ENCODE data around the gene COL27A1.

- TF ChIP-seq ZNF274 (IDR thresholded peaks at IDR 0.05; ENCODE audit: low read depth, low read length) (no peak), YY1 (IDR thresholded peaks at IDR 0.05; ENCODE audit: insufficient read depth, insufficient read length) (no peak)
Measured at GRCh38 chr9:114130141-114130540, 25.2 kb upstream of the COL27A1 start.

Measured in NT2/D1 (cell line).